Mesenchymal stem cell (in vitro differentiated cells and primary cell): ENCODE measurements around the gene COMMD9.
A peak's percentile ranks its signal among the peaks of the same experiment; 100 is the strongest.

Source experiments
- DNase-seq: peaks from one replicate; pipeline ENCODE4 v3.0.0-alpha.2; 2013
- H2AFZ ChIP-seq: one replicate; pipeline ENCODE4 v1.6.1; 2013; ENCODE audit warnings: low read depth, mild to moderate bottlenecking, control low read depth, inconsistent platforms, low read length, moderate library complexity
- H2AK5ac ChIP-seq: 2 replicates; pipeline ENCODE4 v1.6.1; 2013; ENCODE audit warnings: low read length, moderate library complexity, mild to moderate bottlenecking, inconsistent platforms; ENCODE audit not compliant: severe bottlenecking
- H2BK120ac ChIP-seq: one replicate; pipeline ENCODE4 v1.6.1; 2013; ENCODE audit warnings: low read depth, mild to moderate bottlenecking, inconsistent platforms, low read length, moderate library complexity
- H2BK12ac ChIP-seq, 2 experiments: one replicate each; pipeline ENCODE4 v1.6.1; 2013; ENCODE audit warnings: inconsistent platforms in 2 of 2, low read length in 2 of 2, mild to moderate bottlenecking in 2 of 2, moderate library complexity in 2 of 2, control low read depth in 1 of 2
- H2BK15ac ChIP-seq: one replicate; pipeline ENCODE4 v1.6.1; 2013; ENCODE audit warnings: mild to moderate bottlenecking, low read depth, inconsistent platforms; ENCODE audit not compliant: poor library complexity, severe bottlenecking
- H2BK5ac ChIP-seq: 2 replicates; pipeline ENCODE4 v1.6.1; 2013; ENCODE audit warnings: low read depth, mild to moderate bottlenecking, low read length, control low read depth, inconsistent platforms; ENCODE audit not compliant: poor library complexity, severe bottlenecking
- H3K14ac ChIP-seq, 2 experiments: one replicate each; pipeline ENCODE4 v1.6.1; 2013; ENCODE audit warnings: inconsistent platforms in 2 of 2, low read length in 2 of 2, control low read depth in 1 of 2, mild to moderate bottlenecking in 1 of 2, moderate library complexity in 1 of 2
- H3K18ac ChIP-seq, 2 experiments: one replicate each; pipeline ENCODE4 v1.6.1; 2013; ENCODE audit warnings: inconsistent platforms in 2 of 2, low read length in 2 of 2, control low read depth in 1 of 2, low read depth in 1 of 2, mild to moderate bottlenecking in 1 of 2
- H3K23ac ChIP-seq, 2 experiments: one replicate each; pipeline ENCODE4 v1.6.1; 2013; ENCODE audit warnings: inconsistent platforms in 2 of 2, low read length in 2 of 2, mild to moderate bottlenecking in 2 of 2, moderate library complexity in 2 of 2, control low read depth in 1 of 2
- H3K27ac ChIP-seq: 2 replicates; pipeline ENCODE4 v1.5.1; 2013; ENCODE audit warnings: mild to moderate bottlenecking, moderate library complexity, low read length, control low read depth, inconsistent platforms; ENCODE audit not compliant: poor library complexity, severe bottlenecking
- H3K27me3 ChIP-seq, 2 experiments: 2 replicates each; pipeline versions ENCODE4 v1.6.1 to v1.7.0; 2013; ENCODE audit warnings: low read length in 2 of 2, mild to moderate bottlenecking in 2 of 2, moderate library complexity in 2 of 2, control low read depth in 1 of 2, inconsistent platforms in 1 of 2; ENCODE audit not compliant: control insufficient read depth in 1 of 2, insufficient read depth in 1 of 2
- H3K36me3 ChIP-seq, 2 experiments: 2 replicates each; pipeline versions ENCODE4 v1.6.1 to v1.7.0; 2013; ENCODE audit warnings: low read length in 2 of 2, control low read depth in 1 of 2, inconsistent platforms in 1 of 2, low read depth in 1 of 2, mild to moderate bottlenecking in 1 of 2; ENCODE audit not compliant: insufficient read depth in 2 of 2, control insufficient read depth in 1 of 2
- H3K4ac ChIP-seq, 2 experiments: one replicate each; pipeline ENCODE4 v1.6.1; 2013; ENCODE audit warnings: inconsistent platforms in 2 of 2, low read length in 2 of 2, mild to moderate bottlenecking in 2 of 2, moderate library complexity in 2 of 2, control low read depth in 1 of 2, low read depth in 1 of 2
- H3K4me1 ChIP-seq: 2 replicates; pipeline ENCODE4 v1.6.1; 2013; ENCODE audit warnings: low read depth, low read length, control low read depth; ENCODE audit not compliant: control insufficient read depth, insufficient read depth
- H3K4me2 ChIP-seq: 2 replicates; pipeline ENCODE4 v1.6.1; 2013; ENCODE audit warnings: low read length, mild to moderate bottlenecking, inconsistent platforms; ENCODE audit not compliant: poor library complexity, severe bottlenecking
- H3K4me3 ChIP-seq, 2 experiments: 2 replicates each; pipeline versions ENCODE4 v1.5.1 to v1.7.0; 2013; ENCODE audit warnings: low read length in 2 of 2, mild to moderate bottlenecking in 2 of 2, control low read depth in 1 of 2, low read depth in 1 of 2; ENCODE audit not compliant: insufficient read depth in 1 of 2
- H3K79me1 ChIP-seq: replicated peaks from 2 replicates; pipeline ENCODE4 v1.6.1; 2013; ENCODE audit warnings: mild to moderate bottlenecking, control low read depth, low read length, inconsistent platforms; ENCODE audit not compliant: poor library complexity, severe bottlenecking
- H3K9ac ChIP-seq: 2 replicates; pipeline ENCODE4 v1.7.0; 2013; ENCODE audit warnings: mild to moderate bottlenecking, low read length, moderate library complexity
- H3K9me3 ChIP-seq: 2 replicates; pipeline ENCODE4 v1.7.0; 2013; ENCODE audit warnings: mild to moderate bottlenecking, low read length; ENCODE audit not compliant: control insufficient read depth
- H4K8ac ChIP-seq: one replicate; pipeline ENCODE4 v1.6.1; 2013; ENCODE audit warnings: inconsistent platforms, mild to moderate bottlenecking, low read length, moderate library complexity
- H4K91ac ChIP-seq: one replicate; pipeline ENCODE4 v1.6.1; 2013; ENCODE audit warnings: mild to moderate bottlenecking, low read length, inconsistent platforms
- WGBS: methylation state at CpG from one replicate; pipeline ENCODE4 v1.1.7; 2013; ENCODE audit warnings: mixed read lengths; 5-methylcytosine and 5-hydroxymethylcytosine counted together

The COMMD9 gene

DNA sequence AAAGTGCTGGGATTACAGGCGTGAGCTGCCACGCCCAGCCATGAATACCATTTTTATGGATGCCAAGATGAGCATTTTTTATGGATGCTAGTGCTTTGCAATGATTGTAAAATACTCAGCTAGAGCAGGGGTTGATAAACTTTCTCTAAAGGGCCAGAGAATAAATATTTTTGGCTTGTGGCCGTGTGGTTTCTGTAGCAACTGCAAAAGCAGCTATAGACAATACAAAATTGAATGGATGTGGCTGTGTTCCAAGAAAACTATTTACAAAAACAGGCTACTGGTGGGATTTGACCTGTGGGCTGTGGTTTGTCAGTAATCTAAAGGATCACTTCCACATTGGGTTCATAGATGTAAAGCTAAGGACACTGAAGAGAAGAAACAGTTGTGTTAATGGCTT lies 56.0 kb downstream of the COMMD9 start:
- Histone ChIP-seq H2AK5ac (no peak overlapping the region), H3K9ac (no peak overlapping the region), H2BK15ac (no peak overlapping the region), H3K14ac (no peak overlapping the region), H3K36me3 (peaks cover 0 to 2% of the 10 kb centered on the region in 2 experiments), H2AFZ (no peak overlapping the region), H3K4me1 (peaks cover 9% of the 10 kb centered on the region), H4K91ac (no peak overlapping the region), H2BK5ac (no peak overlapping the region), H2BK120ac (no peak overlapping the region), H3K79me1 (no peaks in the 10 kb centered on the region), H3K27ac (no peak overlapping the region), H3K4me2 (no peak overlapping the region), H3K23ac (no peak overlapping the region), H3K4ac (no peak overlapping the region), H3K9me3 (no peaks in the 10 kb centered on the region), H2BK12ac (no peak overlapping the region), H3K4me3 (no peak overlapping the region), H4K8ac (no peak overlapping the region), H3K18ac (no peak overlapping the region), H3K27me3 (peaks cover 0 to 8% of the 10 kb centered on the region in 2 experiments)
- WGBS = 54% methylated on average over 3 of the region's 3 CpGs
- DNase-seq = peak; percentile 74

DNA sequence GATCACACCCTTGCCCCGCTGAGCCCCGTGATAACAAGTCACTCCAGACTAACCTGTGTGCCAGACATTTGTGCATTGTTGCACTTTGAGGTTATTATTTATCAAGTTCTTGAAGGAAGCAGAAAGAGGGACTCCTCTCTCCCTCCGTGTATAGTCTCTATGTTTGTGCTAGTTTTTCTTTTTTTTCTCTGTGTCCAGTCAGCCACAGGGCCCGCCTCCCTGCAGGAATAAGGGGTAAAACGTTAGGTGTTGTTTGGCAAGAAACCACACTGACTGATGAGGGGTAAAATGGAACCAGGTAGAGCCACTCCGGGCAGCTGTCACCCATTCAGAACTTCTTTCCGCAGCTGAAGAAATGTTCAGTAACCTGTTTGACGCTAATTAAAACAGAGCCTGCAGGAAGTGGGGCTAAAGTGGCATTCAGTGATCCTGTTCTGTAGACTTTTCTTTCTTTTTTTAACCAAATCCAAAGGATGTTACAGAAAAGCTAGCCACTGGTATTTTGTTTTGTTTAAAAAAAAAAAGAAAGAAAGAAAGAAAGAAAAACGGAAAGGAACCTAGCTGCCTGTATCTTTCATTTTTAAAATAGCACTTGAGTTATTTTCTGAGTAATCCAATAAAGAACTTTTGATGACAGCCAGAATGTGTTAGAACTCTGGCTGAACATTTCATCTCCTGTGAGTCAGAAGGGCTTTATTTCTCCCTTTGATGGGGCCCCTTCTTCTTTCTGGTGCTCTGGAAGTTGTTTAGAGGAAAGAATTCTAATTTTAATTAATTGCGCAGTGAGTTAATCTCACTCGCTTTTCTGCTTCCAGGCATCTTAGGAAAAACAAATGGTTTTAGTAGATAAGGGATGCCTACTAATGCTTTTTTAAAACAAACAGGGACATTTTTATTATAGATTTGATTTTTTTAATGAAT lies 58.2 kb downstream of the COMMD9 start:
- H3K4ac ChIP-seq = no peak overlapping the region
- peak overlapping the region; percentile 21 for H3K9ac ChIP-seq
- H3K4me3 ChIP-seq = no peak overlapping the region
- H4K8ac ChIP-seq = no peak overlapping the region
- no peak overlapping the region for H3K23ac ChIP-seq
- no peaks in the 10 kb centered on the region for H3K79me1 ChIP-seq
- no peak overlapping the region for H4K91ac ChIP-seq
- no peak overlapping the region for H2AFZ ChIP-seq
- H2BK120ac ChIP-seq = no peak overlapping the region
- H3K27ac ChIP-seq = no peak overlapping the region
- DNase-seq = peak; percentile 83
- H3K4me1 ChIP-seq = peaks cover 6% of the 10 kb centered on the region
- no peak overlapping the region for H2BK12ac ChIP-seq
- H3K4me2 ChIP-seq = no peak overlapping the region
- H2BK15ac ChIP-seq = no peak overlapping the region
- H3K27me3 ChIP-seq = no peaks in the 10 kb centered on the region
- H3K36me3 ChIP-seq = peaks cover 5 to 12% of the 10 kb centered on the region in 2 experiments
- no peaks in the 10 kb centered on the region for H3K9me3 ChIP-seq
- WGBS = 60% methylated on average over 8 of the region's 11 CpGs
- no peak overlapping the region for H2AK5ac ChIP-seq
- no peak overlapping the region for H3K14ac ChIP-seq
- no peak overlapping the region for H3K18ac ChIP-seq
- H2BK5ac ChIP-seq = no peak overlapping the region

DNA sequence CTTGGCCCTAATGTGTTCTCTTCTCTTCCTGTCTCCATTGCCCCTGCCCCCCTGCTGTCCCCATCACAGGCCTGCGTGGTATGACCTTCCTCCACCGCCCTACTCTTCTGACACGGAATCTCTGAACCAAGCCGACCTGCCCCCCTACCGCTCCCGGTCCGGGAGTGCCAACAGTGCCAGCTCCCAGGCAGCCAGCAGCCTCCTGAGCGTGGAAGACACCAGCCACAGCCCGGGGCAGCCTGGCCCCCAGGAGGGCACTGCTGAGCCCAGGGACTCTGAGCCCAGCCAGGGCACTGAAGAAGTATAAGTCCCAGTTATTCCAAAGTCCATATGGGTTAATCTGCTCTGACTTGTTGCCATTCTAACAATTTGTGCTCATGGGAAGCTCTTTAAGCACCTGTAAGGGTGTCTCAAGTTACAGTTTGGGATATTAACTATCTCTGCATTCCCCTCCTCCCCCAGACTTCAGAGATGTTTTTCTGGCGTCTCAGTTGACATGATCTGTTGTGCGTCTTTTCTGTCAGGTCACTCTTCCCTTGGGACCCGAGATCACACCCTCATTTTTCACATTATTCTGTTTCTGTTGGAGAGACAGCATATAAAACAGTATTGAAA lies 60.0 kb downstream of the COMMD9 start:
- Histone ChIP-seq H3K4ac (no peak overlapping the region), H3K23ac (no peak overlapping the region), H2BK5ac (no peak overlapping the region), H3K14ac (no peak overlapping the region), H2BK12ac (no peak overlapping the region), H4K8ac (no peak overlapping the region), H2BK15ac (no peak overlapping the region), H3K4me1 (peaks cover 4% of the 10 kb centered on the region), H3K9me3 (no peaks in the 10 kb centered on the region), H2AK5ac (no peak overlapping the region), H4K91ac (no peak overlapping the region), H3K18ac (no peak overlapping the region), H3K36me3 (peaks cover 5 to 12% of the 10 kb centered on the region in 2 experiments), H3K4me2 (no peak overlapping the region), H3K27me3 (no peaks in the 10 kb centered on the region), H3K27ac (no peak overlapping the region), H3K9ac (no peak overlapping the region), H3K79me1 (no peaks in the 10 kb centered on the region), H3K4me3 (no peak overlapping the region), H2BK120ac (no peak overlapping the region), H2AFZ (no peak overlapping the region)
- no peak for DNase-seq
- WGBS = 97% methylated on average over 9 of the region's 12 CpGs

DNA sequence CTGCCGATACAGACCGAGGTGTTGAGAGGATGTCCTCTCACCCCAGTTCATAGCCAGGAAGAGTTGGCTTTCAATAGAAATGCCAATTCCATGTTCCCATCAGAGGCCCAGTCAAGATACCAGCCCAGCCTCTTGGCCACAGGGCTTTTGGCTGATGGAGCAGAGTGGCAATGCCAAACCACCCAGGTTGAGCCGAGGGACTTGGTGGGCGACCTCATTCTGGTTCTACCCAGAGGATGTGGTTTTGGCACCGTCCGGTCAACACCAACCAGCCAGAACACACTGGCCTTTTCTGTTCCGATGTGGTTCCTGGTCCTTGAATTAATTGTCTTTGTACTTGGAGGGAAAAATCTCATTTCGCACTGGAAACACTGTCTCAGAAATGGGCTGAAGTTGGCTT lies 60.5 kb downstream of the COMMD9 start:
- H2AK5ac ChIP-seq = no peak overlapping the region
- peaks cover 5 to 12% of the 10 kb centered on the region in 2 experiments for H3K36me3 ChIP-seq
- no peak overlapping the region for H3K27ac ChIP-seq
- H3K27me3 ChIP-seq = no peaks in the 10 kb centered on the region
- H4K8ac ChIP-seq = no peak overlapping the region
- DNase-seq = no peak
- no peak overlapping the region for H2AFZ ChIP-seq
- H3K4me1 ChIP-seq = peaks cover 4% of the 10 kb centered on the region
- no peak overlapping the region for H2BK120ac ChIP-seq
- H3K4me2 ChIP-seq = no peak overlapping the region
- H3K4ac ChIP-seq = no peak overlapping the region
- H3K9me3 ChIP-seq = no peaks in the 10 kb centered on the region
- H3K18ac ChIP-seq = no peak overlapping the region
- over 99% methylated on average over 7 of the region's 8 CpGs for WGBS
- no peak overlapping the region for H3K23ac ChIP-seq
- no peaks in the 10 kb centered on the region for H3K79me1 ChIP-seq
- no peak overlapping the region for H4K91ac ChIP-seq
- H2BK5ac ChIP-seq = no peak overlapping the region
- H3K14ac ChIP-seq = no peak overlapping the region
- H3K4me3 ChIP-seq = no peak overlapping the region
- no peak overlapping the region for H2BK12ac ChIP-seq
- no peak overlapping the region for H2BK15ac ChIP-seq
- H3K9ac ChIP-seq = no peak overlapping the region
